Measurements from ENCODE around the gene DACH1.

DACH1 gene

DNA sequence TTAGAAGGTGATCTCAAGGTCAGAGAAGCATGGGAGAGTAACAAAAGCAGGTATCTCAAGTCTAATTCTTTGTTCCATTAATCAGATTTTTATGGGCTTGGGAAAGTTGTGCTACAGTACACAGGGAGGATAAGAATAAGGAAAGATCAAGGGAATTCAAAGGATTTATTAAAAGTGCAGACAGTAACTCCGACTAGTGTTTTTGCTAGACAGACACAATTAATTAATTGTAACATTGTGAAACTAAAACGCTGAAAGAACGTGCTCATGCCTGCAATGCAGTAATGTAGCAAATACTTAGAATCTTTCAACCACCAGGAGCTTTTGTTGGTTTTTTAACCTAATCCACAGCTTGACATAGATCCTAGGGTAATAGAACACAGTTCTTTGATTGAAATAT is 221.5 kb downstream of the DACH1 start:
- in situ Hi-C loops (cut with MboI; ENCODE audit: low pct_unique_long_range_greater_than_20kb, low sequenced_read_pairs) = no loop called here
- DNase-seq = no peak

DNA sequence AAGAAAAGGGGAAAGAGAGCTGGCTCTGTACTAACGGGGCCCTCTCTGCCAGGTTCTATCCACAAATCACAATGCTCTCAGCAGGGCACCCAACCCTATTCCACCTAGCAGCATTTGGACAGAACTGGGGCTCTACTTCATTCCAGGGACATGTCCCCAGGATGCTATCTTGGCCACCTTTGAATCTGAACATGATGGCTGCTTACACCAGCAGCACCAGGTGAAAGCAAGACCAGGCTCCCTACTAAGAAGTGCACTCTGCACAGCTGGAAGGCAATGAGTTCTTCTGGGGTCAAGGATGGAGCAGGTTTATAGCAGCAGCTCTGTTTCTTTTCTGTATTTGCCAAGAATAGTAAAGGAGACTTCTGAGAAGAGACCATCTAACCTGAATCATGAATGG is 222.4 kb downstream of the DACH1 start:
- no peak for DNase-seq
- in situ Hi-C loops (cut with MboI; ENCODE audit: low pct_unique_long_range_greater_than_20kb, low sequenced_read_pairs) = no loop called here

DNA sequence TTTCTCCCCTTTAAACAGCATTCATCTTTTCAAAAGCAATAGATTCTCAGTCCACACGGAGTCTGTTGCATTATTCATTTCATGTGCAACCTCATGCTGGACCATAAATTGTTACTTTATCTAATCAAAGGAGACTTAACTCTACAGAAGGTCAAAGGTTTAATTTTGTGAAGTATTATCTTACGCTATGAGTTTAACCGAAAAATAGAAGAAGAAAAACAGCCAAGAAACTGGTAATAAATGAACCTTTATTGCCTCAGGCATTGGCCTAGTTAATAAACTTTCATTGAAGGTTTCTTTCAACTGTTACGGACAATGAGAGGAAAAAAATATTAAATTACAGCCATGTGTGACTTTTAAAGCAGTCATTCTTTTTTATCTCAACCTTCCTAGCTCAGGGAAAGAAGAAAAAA is 223.6 kb downstream of the DACH1 start:
- in situ Hi-C loops (cut with MboI; ENCODE audit: low pct_unique_long_range_greater_than_20kb, low sequenced_read_pairs) = no loop called here
- DNase-seq = no peak

DNA sequence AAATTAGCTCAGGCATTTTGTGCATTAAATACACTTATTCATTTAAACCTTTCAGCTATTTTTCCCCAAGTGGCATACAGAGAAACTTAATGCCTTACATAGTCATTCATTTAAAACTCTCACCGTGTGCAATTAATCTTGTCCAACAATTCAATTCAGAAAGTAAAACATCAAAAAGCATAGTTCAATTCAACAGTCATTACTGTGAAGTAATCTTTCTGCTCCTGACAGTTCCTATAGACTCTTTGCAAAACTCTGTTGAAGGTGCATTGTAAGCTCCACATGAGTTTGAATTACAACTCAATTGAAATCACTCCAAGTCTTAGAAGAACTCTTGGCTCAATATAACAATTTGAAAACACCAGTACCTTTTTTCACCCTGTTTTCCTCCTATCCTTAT is 228.3 kb downstream of the DACH1 start:
- in situ Hi-C loops (cut with MboI; ENCODE audit: low pct_unique_long_range_greater_than_20kb, low sequenced_read_pairs) = no loop called here
- DNase-seq = no peak

DNA sequence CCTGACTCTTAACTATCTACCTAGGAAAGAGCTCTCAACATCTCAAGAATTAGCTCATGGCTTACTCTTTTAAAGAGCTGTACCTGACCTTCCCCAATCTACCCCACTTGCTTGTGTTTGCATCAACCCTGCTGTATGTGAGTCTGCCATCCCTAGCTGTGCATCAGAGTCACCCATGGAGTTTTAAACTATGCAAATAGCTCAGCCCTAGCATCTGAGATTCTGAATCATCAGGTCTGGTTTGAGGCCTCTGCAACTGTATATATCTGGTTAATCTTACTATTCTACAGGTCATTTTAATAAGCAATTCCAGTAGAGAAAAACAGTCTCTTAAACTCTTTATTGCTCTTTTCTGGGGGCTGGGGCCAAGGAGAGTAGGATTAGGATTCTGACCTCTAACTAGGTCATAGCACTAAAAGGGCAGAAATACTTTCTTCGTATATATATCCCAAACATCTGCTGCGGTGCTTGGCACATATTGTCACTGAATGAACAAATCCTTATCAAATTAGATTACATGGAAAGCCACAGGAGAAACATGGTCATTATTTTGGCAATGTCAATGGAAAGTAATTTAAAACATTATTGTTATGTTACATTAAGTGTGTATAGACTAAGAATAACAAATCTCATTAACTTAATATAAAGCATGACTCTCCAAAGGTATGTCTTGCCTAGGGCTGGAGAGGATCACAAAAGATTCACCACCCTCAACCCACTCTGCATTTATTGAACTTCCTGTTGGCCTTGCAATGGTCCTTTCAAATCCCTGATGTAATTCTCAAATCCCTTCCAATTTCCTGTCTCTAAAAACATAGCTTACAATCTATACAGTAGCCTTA is 232.2 kb downstream of the DACH1 start:
- no peak for DNase-seq
- in situ Hi-C loops (cut with MboI; ENCODE audit: low pct_unique_long_range_greater_than_20kb, low sequenced_read_pairs) = no loop called here

DNA sequence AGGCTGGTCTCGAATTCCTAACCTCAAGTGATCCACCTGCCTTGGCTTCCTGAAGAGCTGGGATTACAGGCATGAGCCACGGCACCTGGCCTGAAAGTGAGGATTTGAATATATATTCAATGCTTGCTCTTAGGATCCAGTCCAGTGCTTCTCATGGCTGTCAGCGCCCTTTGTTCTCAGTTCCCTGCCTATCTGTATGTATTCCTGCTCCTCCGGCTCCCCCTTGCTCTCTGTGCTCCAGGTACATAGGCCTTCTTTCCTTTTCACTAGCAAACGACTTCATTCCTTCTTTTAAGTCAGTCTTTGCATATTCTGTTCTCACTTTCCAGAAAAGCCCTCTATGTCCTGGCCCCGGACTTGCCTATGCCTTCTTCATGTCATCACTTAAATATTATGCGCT is 232.8 kb downstream of the DACH1 start:
- no peak for DNase-seq
- in situ Hi-C loops (cut with MboI; ENCODE audit: low pct_unique_long_range_greater_than_20kb, low sequenced_read_pairs) = no loop called here

DNA sequence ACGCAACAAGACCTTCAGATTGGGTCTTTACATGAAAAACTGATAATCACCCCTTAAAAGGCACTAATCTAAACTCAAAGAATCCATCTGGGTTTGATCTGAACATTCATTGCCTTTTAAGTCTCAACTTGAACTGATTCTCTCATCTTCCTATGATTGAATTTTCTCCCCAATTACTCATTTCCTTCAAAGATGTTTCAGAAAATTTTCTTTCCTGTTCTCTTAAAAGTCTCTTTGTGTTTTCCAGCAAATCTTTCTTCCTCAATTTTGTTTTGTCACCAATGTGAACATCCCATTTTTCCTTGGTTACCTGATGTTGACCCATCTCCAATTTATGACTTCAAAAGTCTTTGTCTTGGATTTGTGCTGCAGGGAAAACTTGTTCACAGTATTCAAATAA is 234.3 kb downstream of the DACH1 start:
- in situ Hi-C loops (cut with MboI; ENCODE audit: low pct_unique_long_range_greater_than_20kb, low sequenced_read_pairs) = no loop called here
- no peak for DNase-seq

DNA sequence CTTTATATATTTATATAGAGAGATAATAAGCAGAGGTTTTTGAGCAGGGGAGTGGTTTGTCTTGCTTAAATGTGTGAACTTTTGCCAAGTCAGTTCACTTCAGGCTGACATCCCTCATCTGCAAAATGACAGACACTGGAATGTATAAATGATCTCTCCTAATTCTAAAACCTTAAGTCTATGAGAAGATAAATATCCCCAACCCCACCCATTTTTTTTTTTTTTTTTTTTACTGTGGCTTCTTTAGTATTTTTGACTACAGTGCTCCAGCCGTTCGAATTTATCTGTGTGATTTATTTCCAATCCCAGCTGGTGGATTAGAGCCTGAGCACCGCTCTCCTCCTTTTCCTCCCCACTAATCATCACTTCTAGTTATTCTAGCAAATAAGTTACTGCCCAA is 234.8 kb downstream of the DACH1 start:
- in situ Hi-C loops (cut with MboI; ENCODE audit: low pct_unique_long_range_greater_than_20kb, low sequenced_read_pairs) = no loop called here
- DNase-seq = no peak

DNA sequence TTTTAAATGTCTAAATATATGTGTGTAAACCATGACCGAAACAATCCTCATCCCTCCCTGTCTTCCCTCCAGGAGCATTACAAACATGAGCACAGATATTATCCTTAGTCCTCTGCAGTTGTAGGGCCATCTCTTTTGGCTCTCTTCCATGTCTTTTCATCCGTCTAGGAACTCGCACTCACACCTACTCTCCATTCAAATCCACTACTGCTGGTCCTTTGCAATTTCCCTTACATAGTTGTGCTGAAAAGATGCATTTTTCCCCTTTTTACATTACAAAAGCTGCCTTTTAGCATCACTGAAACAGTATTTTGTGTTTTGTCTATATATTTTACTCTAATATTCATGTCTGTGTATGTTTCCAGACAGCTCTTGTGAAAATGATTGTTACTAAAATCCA is 237.8 kb downstream of the DACH1 start:
- in situ Hi-C loops (cut with MboI; ENCODE audit: low pct_unique_long_range_greater_than_20kb, low sequenced_read_pairs) = no loop called here
- no peak for DNase-seq

DNA sequence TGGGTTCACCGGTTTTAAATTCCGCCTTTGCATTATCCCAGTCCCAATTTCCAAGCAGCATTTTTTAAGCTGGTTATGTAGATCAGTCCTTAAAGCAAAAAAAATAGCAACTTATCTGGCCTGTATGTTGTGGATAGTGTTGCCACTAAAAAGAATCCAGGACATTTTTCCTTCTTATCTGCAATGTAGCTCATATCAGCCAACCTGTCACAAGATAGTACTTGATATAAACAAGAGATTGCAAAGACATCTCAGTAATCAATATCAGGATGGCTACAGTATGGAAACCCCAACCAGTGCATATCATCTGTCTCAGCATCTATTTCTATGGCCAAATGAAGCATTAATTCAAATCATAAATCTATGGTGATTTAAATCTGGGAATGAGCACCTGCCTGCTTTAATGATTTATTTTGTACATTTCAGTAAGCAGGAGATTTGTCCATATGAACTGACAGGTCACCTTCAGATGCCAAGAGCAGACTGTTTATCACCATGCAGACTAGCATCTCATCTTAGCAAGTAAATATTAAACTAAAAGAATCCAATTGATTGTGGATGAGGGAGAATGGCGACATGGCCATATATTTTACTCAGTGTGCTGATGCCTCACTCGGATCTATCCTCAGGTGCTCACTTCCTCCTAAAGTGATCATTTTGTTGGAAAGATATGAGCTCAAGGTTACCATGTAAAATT is 240.4 kb downstream of the DACH1 start:
- no peak for DNase-seq
- in situ Hi-C loops (cut with MboI; ENCODE audit: low pct_unique_long_range_greater_than_20kb, low sequenced_read_pairs) = no loop called here

DNA sequence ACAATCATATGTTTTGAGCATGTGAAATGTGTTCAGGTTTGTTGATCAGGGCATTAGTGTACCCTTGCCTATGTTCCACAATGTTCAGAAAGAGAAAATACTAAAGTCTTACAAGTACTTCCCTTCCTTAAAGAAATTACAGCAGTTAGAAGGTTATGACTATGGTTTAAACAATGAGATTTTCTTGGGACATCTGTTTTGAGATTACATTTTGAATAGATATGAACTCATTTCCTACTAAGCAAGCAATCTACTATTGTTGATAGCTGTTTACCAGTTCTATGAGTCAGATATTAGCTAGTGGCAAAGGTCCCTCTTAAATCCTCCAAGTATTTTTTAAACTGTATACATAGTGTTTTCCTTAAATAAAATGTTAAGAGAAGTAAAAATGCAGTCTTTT is 241.3 kb downstream of the DACH1 start:
- no peak for DNase-seq
- in situ Hi-C loops (cut with MboI; ENCODE audit: low pct_unique_long_range_greater_than_20kb, low sequenced_read_pairs) = no loop called here

DNA sequence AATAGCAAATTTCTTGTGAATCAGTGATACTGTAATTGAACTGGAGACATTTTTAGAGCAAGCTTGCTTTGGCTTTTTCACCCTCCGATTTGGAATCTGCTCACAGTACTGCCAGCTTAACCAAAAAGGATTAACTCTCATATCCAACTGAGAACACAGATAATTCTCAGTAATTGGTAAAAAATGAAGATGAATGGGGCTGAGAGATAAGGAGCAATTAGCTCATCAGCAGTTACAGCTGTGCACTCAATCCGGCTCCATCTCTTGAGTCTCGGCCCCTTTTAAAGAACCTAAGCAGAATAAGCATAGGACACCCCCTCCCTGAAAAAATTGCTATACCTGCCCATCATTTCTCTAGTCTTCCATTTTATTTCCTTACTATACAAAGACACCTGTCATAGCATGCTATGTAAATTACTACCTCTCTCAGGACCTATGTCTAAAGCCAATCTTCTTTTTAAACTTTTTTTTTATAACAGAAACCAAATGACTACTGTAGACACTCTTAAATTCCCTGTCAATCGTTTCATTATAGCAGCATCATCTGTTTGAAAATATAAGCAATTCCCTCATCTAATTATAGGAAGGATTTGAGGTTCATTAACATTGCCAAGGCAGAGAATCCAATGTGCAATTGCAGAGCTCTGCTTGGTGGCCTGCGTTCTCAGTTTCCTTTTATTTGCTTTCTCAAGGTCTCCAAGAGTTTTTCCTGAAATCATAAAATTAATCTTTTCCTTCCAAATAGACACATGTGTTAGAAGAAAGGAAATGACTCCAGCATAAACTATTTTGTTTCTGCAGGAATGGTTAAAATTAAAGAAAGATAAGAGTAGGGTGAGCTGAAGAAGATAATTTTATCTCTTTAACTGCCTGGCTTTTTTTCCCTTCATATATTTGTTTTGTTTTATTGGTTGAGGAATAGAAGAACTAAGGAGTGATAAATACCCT is 242.1 kb downstream of the DACH1 start:
- DNase-seq = no peak
- in situ Hi-C loops (cut with MboI; ENCODE audit: low pct_unique_long_range_greater_than_20kb, low sequenced_read_pairs) = no loop called here

DNA sequence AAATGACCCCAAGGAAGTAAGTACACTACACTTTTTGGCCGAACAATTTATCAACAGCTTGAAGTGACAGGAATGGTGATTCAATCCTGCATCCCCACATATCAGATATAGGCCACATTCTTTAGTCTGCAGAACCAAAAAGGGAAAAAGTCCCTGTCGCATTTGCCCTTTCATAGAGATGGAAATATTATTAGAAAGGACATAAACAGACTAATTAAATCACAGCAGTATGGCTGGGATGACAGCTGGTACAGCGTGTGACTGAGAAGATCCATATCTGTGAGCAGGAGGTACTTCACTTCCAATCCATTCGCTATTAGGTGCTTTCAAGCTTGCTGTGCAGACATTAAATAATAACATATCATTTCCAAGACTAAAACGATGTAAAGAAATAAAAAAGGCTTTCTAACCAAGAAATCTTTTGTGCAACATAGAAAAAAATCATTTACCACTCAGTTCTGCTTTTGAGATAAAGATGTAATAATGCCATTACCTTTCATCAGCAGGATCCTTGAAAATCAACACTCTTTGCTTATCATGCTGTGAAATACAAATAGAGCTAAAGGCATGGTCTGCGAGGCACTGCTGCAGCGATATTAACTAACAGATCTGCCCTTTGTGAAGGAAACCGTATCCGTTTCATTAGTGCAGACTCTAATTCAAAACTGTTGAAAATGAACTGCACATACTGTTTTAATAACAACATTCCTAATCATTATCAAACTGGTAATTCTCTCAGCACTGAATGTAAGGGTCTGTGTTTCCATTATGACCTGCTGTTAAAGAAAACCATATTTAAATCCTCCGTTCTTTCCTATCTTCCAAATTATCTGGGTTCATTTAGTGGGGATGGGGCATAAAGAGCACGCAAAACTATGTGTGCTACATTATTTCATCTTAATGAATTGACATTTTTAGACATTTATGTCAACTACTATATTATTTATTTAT is 245.6 kb downstream of the DACH1 start:
- no peak for DNase-seq
- in situ Hi-C loops (cut with MboI; ENCODE audit: low pct_unique_long_range_greater_than_20kb, low sequenced_read_pairs) = no loop called here

DNA sequence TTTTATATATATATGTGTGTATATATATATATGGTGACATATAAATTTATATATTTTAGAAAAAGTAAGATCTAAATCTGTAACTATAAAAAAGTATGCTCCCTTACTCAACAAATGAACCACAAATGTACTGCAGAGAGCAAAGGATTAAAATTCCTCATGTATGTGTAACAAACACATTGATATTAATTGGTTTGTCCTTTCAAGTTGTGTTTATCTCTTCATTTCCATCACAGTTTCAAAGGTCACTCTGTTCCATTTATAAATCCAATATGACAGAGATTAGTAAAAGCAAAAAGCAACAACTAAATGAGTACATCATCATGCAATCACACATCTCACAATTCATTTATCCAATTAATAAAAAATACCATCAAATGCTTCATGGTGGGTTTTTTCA is 247.9 kb downstream of the DACH1 start:
- DNase-seq = no peak
- in situ Hi-C loops (cut with MboI; ENCODE audit: low pct_unique_long_range_greater_than_20kb, low sequenced_read_pairs) = no loop called here

DNA sequence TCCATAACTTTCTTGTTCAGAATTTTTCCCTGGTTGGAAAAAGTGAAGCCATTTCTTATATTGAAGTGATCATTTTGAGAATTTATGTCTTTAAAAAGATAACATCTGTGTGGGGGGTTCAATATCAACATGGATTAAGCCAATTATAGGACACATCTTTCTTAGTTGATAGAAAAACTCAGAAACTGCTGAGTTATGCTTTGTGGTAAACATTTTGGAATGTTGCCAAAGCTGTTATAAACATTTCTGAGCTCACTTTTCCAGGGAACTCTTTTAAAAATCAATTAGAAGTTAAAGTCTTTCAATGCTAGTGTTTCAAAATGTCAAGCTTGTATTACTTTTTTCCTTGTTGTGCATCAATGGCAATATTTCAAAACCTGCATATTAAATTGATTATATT is 248.8 kb downstream of the DACH1 start:
- in situ Hi-C loops (cut with MboI; ENCODE audit: low pct_unique_long_range_greater_than_20kb, low sequenced_read_pairs) = no loop called here
- DNase-seq = no peak

DNA sequence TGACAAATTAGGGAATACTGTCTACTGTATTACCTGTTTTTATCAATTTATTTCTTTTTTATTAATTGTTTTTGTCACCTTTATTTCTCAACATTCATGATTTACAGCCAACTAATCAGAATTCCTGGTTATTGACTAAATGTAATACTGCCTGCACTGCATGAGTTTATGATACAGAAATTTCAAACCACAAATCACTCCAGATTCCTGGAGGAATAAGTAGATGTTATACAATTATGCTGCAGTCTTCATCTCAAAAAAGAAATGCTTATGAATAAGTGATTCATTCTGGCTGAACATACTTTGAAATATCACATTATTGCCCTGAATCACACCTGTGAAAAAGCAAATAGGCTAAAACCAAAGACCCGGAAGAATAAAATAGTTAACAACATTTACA is 249.7 kb downstream of the DACH1 start:
- in situ Hi-C loops (cut with MboI; ENCODE audit: low pct_unique_long_range_greater_than_20kb, low sequenced_read_pairs) = no loop called here
- no peak for DNase-seq

DNA sequence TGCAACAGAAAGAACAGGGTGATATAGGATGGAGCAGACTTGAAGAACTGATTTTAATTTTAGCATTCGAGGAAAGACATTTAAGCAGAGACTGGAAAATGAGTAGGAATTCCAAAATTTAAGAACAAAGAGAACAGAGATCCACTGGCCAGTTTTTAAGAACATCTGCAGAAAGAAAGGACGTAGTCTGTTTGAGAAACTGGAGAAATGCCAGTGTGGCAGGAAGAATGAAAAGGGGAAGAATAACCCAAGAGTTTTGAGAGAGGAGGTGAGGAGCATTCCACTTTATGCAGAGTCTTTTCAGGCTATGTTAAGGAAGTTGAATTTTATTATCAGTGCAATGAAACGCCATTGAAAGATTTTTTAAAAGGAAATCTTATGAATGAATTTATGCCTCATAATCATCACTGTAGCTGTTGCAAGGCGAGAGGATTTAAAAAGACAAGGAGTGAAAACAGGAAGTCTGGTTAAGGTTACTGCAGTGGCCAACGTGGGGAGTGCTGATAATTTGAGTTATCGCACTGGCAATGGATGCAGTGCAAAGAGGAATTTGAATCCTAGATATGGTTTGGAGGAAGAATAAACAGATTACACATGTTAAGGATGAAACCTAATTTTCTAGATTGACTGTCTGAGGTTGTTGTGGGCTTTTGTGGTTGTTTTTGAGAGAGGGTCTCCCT is 253.8 kb downstream of the DACH1 start:
- peak; percentile 38 for DNase-seq
- in situ Hi-C loops (cut with MboI; ENCODE audit: low pct_unique_long_range_greater_than_20kb, low sequenced_read_pairs) = no loop called here

DNA sequence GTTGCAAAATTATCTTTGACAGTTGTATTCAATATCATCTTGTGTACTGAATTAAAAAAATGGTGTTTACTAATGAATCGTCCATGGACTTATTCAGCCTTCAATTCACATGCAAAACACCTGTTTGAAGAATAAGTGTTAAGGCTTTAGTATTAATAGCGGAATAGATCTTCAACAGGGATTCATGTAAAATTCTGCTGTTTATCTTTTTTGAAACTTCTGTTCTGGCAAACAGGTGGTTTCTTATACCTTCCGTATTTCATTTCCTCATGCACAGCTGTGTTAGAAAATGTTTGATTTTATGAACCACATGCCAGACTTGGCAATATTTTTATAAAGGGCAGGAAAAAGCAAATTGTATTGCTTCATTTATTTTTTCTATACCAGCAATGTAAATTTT is 255.7 kb downstream of the DACH1 start:
- in situ Hi-C loops (cut with MboI; ENCODE audit: low pct_unique_long_range_greater_than_20kb, low sequenced_read_pairs) = no loop called here
- no peak for DNase-seq
